Lung (tissue), 12 donors: ENCODE results near the gene ESR1. TPM values are rescaled to one million over a fixed set of nuclear protein-coding genes. Genes with fewer than 3 reads are reported as not detected.

Experiments
- ATAC-seq: fragments of 200-7000 bp; cut with Tn5 transposase; one replicate; pipeline ENCODE4 v1.9.1; 2020; ENCODE audit warnings: moderate number of reproducible peaks; ENCODE audit not compliant: insufficient read depth, low FRiP score
- DNase-seq, 3 donors: peaks; one replicate each; pipeline ENCODE4 v3.0.0-alpha.2; 2013 to 2017
- H3K27ac ChIP-seq, 2 donors: one replicate each; pipeline ENCODE4 v1.5.1; 2013; ENCODE audit warnings: mild to moderate bottlenecking in 2 of 2, moderate library complexity in 2 of 2, control low read depth in 1 of 2, inconsistent platforms in 1 of 2, low read depth in 1 of 2, low read length in 1 of 2
- H3K27me3 ChIP-seq, 3 donors: one replicate each; pipeline ENCODE4 v1.5.1; 2013; ENCODE audit warnings: low read length in 2 of 3; ENCODE audit not compliant: control insufficient read depth in 3 of 3, insufficient read depth in 3 of 3
- H3K36me3 ChIP-seq, 4 donors: one replicate each; pipeline ENCODE4 v1.5.1; 2013; ENCODE audit warnings: low read length in 4 of 4, mild to moderate bottlenecking in 1 of 4, moderate library complexity in 1 of 4; ENCODE audit not compliant: control insufficient read depth in 4 of 4, insufficient read depth in 4 of 4
- H3K4me1 ChIP-seq, 5 donors: one replicate each; pipeline ENCODE4 v1.5.1; 2013; ENCODE audit warnings: low read length in 5 of 5, mild to moderate bottlenecking in 2 of 5, moderate library complexity in 1 of 5; ENCODE audit not compliant: control insufficient read depth in 5 of 5, insufficient read depth in 5 of 5
- H3K4me3 ChIP-seq: one replicate; pipeline ENCODE4 v1.5.1; 2013; ENCODE audit warnings: mild to moderate bottlenecking, control low read depth, moderate library complexity
- H3K9ac ChIP-seq, 2 donors: one replicate each; pipeline ENCODE4 v1.5.1; 2013; ENCODE audit warnings: low read length in 2 of 2, control low read depth in 1 of 2; ENCODE audit not compliant: insufficient read depth in 1 of 2
- H3K9me3 ChIP-seq, 4 donors: one replicate each; pipeline ENCODE4 v1.5.1; 2013; ENCODE audit warnings: low read length in 3 of 4, mild to moderate bottlenecking in 1 of 4, moderate library complexity in 1 of 4; ENCODE audit not compliant: control insufficient read depth in 4 of 4, insufficient read depth in 3 of 4
- CTCF ChIP-seq: IDR thresholded peaks from 2 replicates; pipeline ENCODE4 v1.5.1; 2012; ENCODE audit warnings: mild to moderate bottlenecking; ENCODE audit errors: control extremely low read depth, extremely low read depth
- WGBS, 2 donors: extraction: QIAGEN DNeasy Blood & Tissue Kit; methylation state at CpG; one replicate each; pipeline ENCODE4 v1.1.7; 2013; 5-methylcytosine and 5-hydroxymethylcytosine counted together
- polyA plus RNA-seq, 2 donors: library from polyadenylated mRNA; stranded (reverse); fragments of 200-250 nt; gene quantifications; one replicate each; pipeline ENCODE4 v1.2.1, GENCODE V29; 2013
- total RNA-seq, 2 donors: library from RNA; depleted of rRNA in 1 of 2; stranded (reverse); fragments of >200 nt in 1 of 2; gene quantifications; one replicate each; pipeline ENCODE4 v1.2.1, GENCODE V29; 2014 to 2021
- donor health status: control.
- donor health status: control.
- donor health status: Bipolar disorder and iron deficiency.
- donor health status: healthy.
- donor health status: DM: yes; HTN: yes; CAD: no.

ESR1 gene
- total and polyA plus RNA-seq, 4 donors: 0.14 to 3.7 (median 0.78) TPM

- Histone ChIP-seq H3K36me3 (no peaks in the 10 kb centered on the region), H3K4me1 (peaks cover 0 to 13% (median 8%) of the 10 kb centered on the region in 5 donors), H3K9ac (no peak overlapping the region), H3K27me3 (no peaks in the 10 kb centered on the region), H3K9me3 (no peaks in the 10 kb centered on the region), H3K4me3 (no peak overlapping the region), H3K27ac (peak overlapping the region; percentile 21 to 76)
- peak in 2 of 3 donors; percentile 20 to 33 for DNase-seq
- 47 to 51% methylated on average over 20 of the region's 20 CpGs for WGBS, 2 donors
- ATAC-seq: peak; percentile 38
- no peak for TF ChIP-seq CTCF
Observed at GRCh38 chr6:152110886-152111820, 303.7 kb downstream of the ESR1 start.

- peaks cover 0 to 2% (median 0%) of the 10 kb centered on the region in 4 donors for H3K36me3 ChIP-seq
- ATAC-seq (peak; percentile 9), DNase-seq (peak; percentile 16 to 38 (median 29))
- 63 to 77% methylated on average over 15 of the region's 15 CpGs for whole genome bisulfite sequencing, 2 donors
- H3K4me3 ChIP-seq: no peak overlapping the region
- no peak overlapping the region for H3K9ac ChIP-seq
- H3K27ac ChIP-seq: peak overlapping the region; percentile 15 to 70
- no peaks in the 10 kb centered on the region for H3K9me3 ChIP-seq
- no peaks in the 10 kb centered on the region for H3K27me3 ChIP-seq
- peaks cover 0 to 16% (median 8%) of the 10 kb centered on the region in 5 donors for H3K4me1 ChIP-seq
- TF ChIP-seq CTCF: no peak
Observed at GRCh38 chr6:152112491-152113261, 305.2 kb downstream of the ESR1 start.

GRCh38 chr6:152117156-152118133 is 310.0 kb downstream of the ESR1 start:
- Histone ChIP-seq H3K27ac (no peak overlapping the region), H3K9ac (no peak overlapping the region), H3K9me3 (no peaks in the 10 kb centered on the region), H3K4me1 (peaks cover 0 to 10% (median 0%) of the 10 kb centered on the region in 5 donors), H3K36me3 (peaks cover 16 to 22% (median 20%) of the 10 kb centered on the region in 4 donors), H3K4me3 (no peak overlapping the region), H3K27me3 (no peaks in the 10 kb centered on the region)
- WGBS, 2 donors: 79 to 81% methylated on average over 9 of the region's 9 CpGs
- DNase-seq (no peak), ATAC-seq (no peak)
- no peak for TF ChIP-seq CTCF
